B cell (primary cell): ENCODE data around the gene XYLT2. TPM values are rescaled to one million over a fixed set of nuclear protein-coding genes. Genes with fewer than 3 reads are reported as not detected.

Experiments
- ATAC-seq: fragments of 200-7000 bp; cut with Tn5 transposase; one replicate; pipeline ENCODE4 v1.10.0; 2021; ENCODE audit warnings: low read depth, mild to moderate bottlenecking, moderate number of reproducible peaks, moderate library complexity
- CTCF ChIA-PET: fragments of 350-600 bp; sonication (Branson Sonifier 250); formaldehyde crosslinking; loops from one replicate; lab custom pipeline; 2021; ENCODE audit warnings: antibody characterized with exemption, inconsistent platforms; lab: Charles Lee
- POLR2A ChIA-PET: fragments of 350-600 bp; sonication (Branson Sonifier 250); formaldehyde crosslinking; loops from one replicate; lab custom pipeline; 2021; ENCODE audit warnings: antibody characterized with exemption; lab: Charles Lee
- DNase-seq: peaks from one replicate; pipeline ENCODE4 v3.0.0; 2013
- H2AFZ ChIP-seq: 2 replicates; pipeline ENCODE4 v1.6.1; 2012; ENCODE audit warnings: mild to moderate bottlenecking, low read depth, low read length; ENCODE audit not compliant: insufficient read depth, poor library complexity, severe bottlenecking
- H3K27ac ChIP-seq, 2 donors: 1 replicate in 1 of 2; 2 replicates in 1 of 2; pipeline ENCODE4 v1.5.1; 2012 to 2013; ENCODE audit warnings: low read length in 2 of 2, mild to moderate bottlenecking in 2 of 2, moderate library complexity in 1 of 2
- H3K27me3 ChIP-seq, 4 experiments: fragments of 200-600 bp in 1 of 4; sonication (generic) in 1 of 4; replicated peaks in 1 of 4; 1 replicate in 2 of 4; 2 replicates in 2 of 4; pipeline versions ENCODE4 v1.6.1 to v1.7.0; 2013 to 2016; ENCODE audit warnings: low read length in 3 of 4, mild to moderate bottlenecking in 2 of 4, mixed read lengths in 1 of 4, moderate library complexity in 1 of 4; ENCODE audit not compliant: insufficient read depth in 4 of 4, control insufficient read depth in 3 of 4; ENCODE audit errors: control extremely low read depth in 1 of 4
- H3K36me3 ChIP-seq, 2 experiments: replicated peaks in 1 of 2; 1 replicate in 1 of 2; 2 replicates in 1 of 2; pipeline versions ENCODE4 v1.6.1 to v1.7.1; 2013; ENCODE audit warnings: low read length in 1 of 2; ENCODE audit not compliant: insufficient read depth in 2 of 2, control insufficient read depth in 1 of 2; ENCODE audit errors: control extremely low read depth in 1 of 2, extremely low read depth in 1 of 2
- H3K4me1 ChIP-seq, 2 donors: fragments of 200-600 bp in 1 of 2; sonication (generic) in 1 of 2; 1 replicate in 1 of 2; 2 replicates in 1 of 2; pipeline versions ENCODE4 v1.5.1 to v1.6.1; 2013 to 2017; ENCODE audit warnings: low read length in 2 of 2; ENCODE audit not compliant: control insufficient read depth in 2 of 2, insufficient read depth in 2 of 2
- H3K4me2 ChIP-seq: replicated peaks from 2 replicates; pipeline ENCODE3; 2012; ENCODE audit warnings: mild to moderate bottlenecking, low read depth, low read length; ENCODE audit not compliant: poor library complexity, severe bottlenecking
- H3K4me3 ChIP-seq, 5 experiments: fragments of 200-600 bp in 1 of 5; sonication (generic) in 1 of 5; 1 replicate in 3 of 5; 2 replicates in 2 of 5; pipeline versions ENCODE4 v1.5.1 to v1.7.0; 2011 to 2016; ENCODE audit warnings: low read length in 4 of 5, mild to moderate bottlenecking in 4 of 5, low read depth in 2 of 5, control low read depth in 1 of 5, moderate library complexity in 1 of 5; ENCODE audit not compliant: insufficient read depth in 1 of 5; ENCODE audit errors: control extremely low read depth in 1 of 5, extremely low read depth in 1 of 5
- H3K79me2 ChIP-seq: fragments of 200-600 bp; sonication (generic); one replicate; pipeline ENCODE4 v1.6.0; 2016; ENCODE audit warnings: low read length; ENCODE audit not compliant: control insufficient read depth, insufficient read depth
- H3K9ac ChIP-seq: fragments of 200-600 bp; sonication (generic); 2 replicates; pipeline ENCODE4 v1.6.1; 2017; ENCODE audit warnings: mild to moderate bottlenecking, low read length, moderate library complexity
- H3K9me3 ChIP-seq, 3 donors: one replicate each; pipeline versions ENCODE4 v1.6.1 to v1.7.1; 2013; ENCODE audit warnings: low read length in 2 of 3; ENCODE audit not compliant: control insufficient read depth in 2 of 3, insufficient read depth in 1 of 3; ENCODE audit errors: control extremely low read depth in 1 of 3
- H4K20me1 ChIP-seq: 2 replicates; pipeline ENCODE4 v1.6.0; 2012; ENCODE audit warnings: mild to moderate bottlenecking, low read length; ENCODE audit not compliant: insufficient read depth, control insufficient read depth, poor library complexity, severe bottlenecking
- H3K27ac Mint-ChIP-seq: one replicate; pipeline ENCODE4 v1.8.0; 2021; ENCODE audit warnings: mixed read lengths
- H3K27me3 Mint-ChIP-seq: one replicate; pipeline ENCODE4 v1.8.0; 2021; ENCODE audit warnings: mixed read lengths
- H3K4me1 Mint-ChIP-seq: one replicate; pipeline ENCODE4 v1.8.0; 2021; ENCODE audit warnings: mixed read lengths
- H3K4me3 Mint-ChIP-seq: one replicate; pipeline ENCODE4 v1.8.0; 2021; ENCODE audit warnings: mixed read lengths
- H3K9me3 Mint-ChIP-seq: one replicate; pipeline ENCODE4 v1.8.0; 2022; ENCODE audit warnings: mixed read lengths; ENCODE audit not compliant: insufficient read depth
- CTCF ChIP-seq: fragments of 200-600 bp; IDR thresholded peaks from one replicate; pipeline ENCODE4 v1.8.0; 2022; ENCODE audit warnings: antibody characterized with exemption, mild to moderate bottlenecking
- EZH2 ChIP-seq: IDR thresholded peaks from 2 replicates; pipeline ENCODE4 v1.6.1; 2012; ENCODE audit warnings: borderline replicate concordance, low read depth, mild to moderate bottlenecking, moderate library complexity, low read length; ENCODE audit not compliant: insufficient read depth, poor library complexity, severe bottlenecking
- WGBS: methylation state at CpG from one replicate; pipeline ENCODE4 v1.1.5; 2013; ENCODE audit warnings: missing lambda C conversion rate; ENCODE audit not compliant: insufficient coverage; 5-methylcytosine and 5-hydroxymethylcytosine counted together
- intact Hi-C: fragments of 100-400 bp; cut with micrococcal nuclease; formaldehyde crosslinking; loops from one replicate; pipeline ENCODE4 v1.10.0; 2022
- polyA plus RNA-seq: library from polyadenylated mRNA; depleted of rRNA; stranded (reverse); fragments of >200 nt; gene quantifications from 2 replicates; pipeline ENCODE4 v1.2.3, GENCODE V29; 2012
- total RNA-seq, 2 donors: library from RNA; stranded (reverse); fragments of 120-200 nt in 1 of 2; gene quantifications; 1 replicate in 1 of 2; 2 replicates in 1 of 2; pipeline versions ENCODE4 v1.2.3 to v1.2.4, GENCODE V29; 2013 to 2022

The XYLT2 gene
- total and polyA plus RNA-seq, 2 donors (not counting 1 experiment from before 2014, with no cell fraction given): 21.5 to 29.9 TPM

GRCh38 chr17:50358177-50358576 lies 12.3 kb downstream of the XYLT2 start:
- no peaks in the 10 kb centered on the region for H3K9me3 Mint-ChIP-seq
- WGBS: 95% methylated on average over 14 of the region's 17 CpGs
- Histone ChIP-seq H2AFZ (no peak overlapping the region), H3K9ac (no peak overlapping the region), H3K4me2 (no peak overlapping the region), H3K9me3 (no peaks in the 10 kb centered on the region), H3K27ac (no peak overlapping the region), H3K4me1 (peaks cover 5 to 8% of the 10 kb centered on the region in 2 donors), H3K4me3 (no peak overlapping the region), H3K36me3 (peaks cover 0 to 51% of the 10 kb centered on the region in 2 experiments), H3K27me3 (no peaks in the 10 kb centered on the region), H3K79me2 (peaks cover 4% of the 10 kb centered on the region), H4K20me1 (peaks cover 13% of the 10 kb centered on the region)
- no peak overlapping the region for H3K4me3 Mint-ChIP-seq
- CTCF ChIA-PET: interaction anchor here (0.7 to 0.9 kb wide), 2 partner anchors 14 to 21 kb away, joined by 3 read pairs; no protein-coding TSS in a partner anchor
- TF ChIP-seq EZH2 (no peak), CTCF (no peak)
- POLR2A ChIA-PET: interaction anchor here (0.7 kb wide), 1 partner anchor 9 kb away, joined by 8 read pairs; no protein-coding TSS in a partner anchor
- intact Hi-C loops: no loop called here
- peaks cover 8% of the 10 kb centered on the region for H3K4me1 Mint-ChIP-seq
- H3K27me3 Mint-ChIP-seq: no peaks in the 10 kb centered on the region
- H3K27ac Mint-ChIP-seq: no peak overlapping the region
- ATAC-seq: no peak
- no peak for DNase-seq

DNA sequence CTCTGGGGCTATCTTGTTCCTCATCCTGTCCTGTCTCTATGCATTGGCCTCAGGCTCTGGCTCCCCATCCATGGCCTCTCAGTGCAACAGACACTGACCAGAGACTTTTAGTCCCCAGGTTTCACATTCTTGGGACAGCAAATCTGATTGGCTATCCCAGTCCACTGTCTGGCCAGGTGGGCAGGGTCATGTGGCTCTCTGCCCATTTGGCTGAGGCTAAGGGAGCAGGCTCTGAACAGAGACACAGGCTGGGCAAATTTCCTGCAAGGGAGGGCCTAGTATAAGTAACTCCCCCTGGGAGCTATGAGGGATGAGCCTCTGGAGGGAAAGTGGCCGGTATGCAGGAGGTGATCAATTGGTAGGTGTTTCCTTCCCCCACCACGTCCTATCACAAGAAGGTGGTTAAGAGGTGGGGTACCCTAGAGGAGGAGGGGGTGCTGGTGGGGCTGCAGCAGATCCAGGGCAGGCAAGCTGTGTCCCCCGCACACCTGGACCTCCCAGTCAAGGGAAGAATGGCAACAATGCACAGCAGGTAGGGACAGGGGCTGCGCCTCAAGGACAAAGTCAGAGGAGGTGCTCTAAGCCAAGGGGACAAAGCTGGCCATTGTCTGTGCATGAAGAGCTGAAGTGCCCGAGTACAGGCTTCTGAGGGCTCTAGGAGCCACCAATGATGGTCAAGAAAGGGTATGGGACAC lies 13.2 kb downstream of the XYLT2 start:
- Histone ChIP-seq H2AFZ (no peak overlapping the region), H3K9me3 (no peaks in the 10 kb centered on the region), H3K4me1 (peaks cover 5 to 8% of the 10 kb centered on the region in 2 donors), H3K4me2 (no peak overlapping the region), H3K79me2 (peaks cover 4% of the 10 kb centered on the region), H3K27ac (no peak overlapping the region), H3K36me3 (peaks cover 0 to 43% of the 10 kb centered on the region in 2 experiments), H3K9ac (no peak overlapping the region), H3K27me3 (no peaks in the 10 kb centered on the region), H3K4me3 (no peak overlapping the region), H4K20me1 (peaks cover 13% of the 10 kb centered on the region)
- Mint-ChIP-seq H3K9me3 (no peaks in the 10 kb centered on the region), H3K4me1 (peaks cover 8% of the 10 kb centered on the region), H3K27ac (no peak overlapping the region), H3K27me3 (no peaks in the 10 kb centered on the region), H3K4me3 (no peak overlapping the region)
- ChIA-PET CTCF (interaction anchor here (0.9 to 5.0 kb wide), 5 partner anchors 10 to 142 kb away, joined by 3 to 43 read pairs (median 18); partner anchors contain the start of genes LRRC59 and RSAD1), POLR2A (no interaction called here)
- TF ChIP-seq EZH2: no peak
- TF ChIP-seq CTCF: no peak
- 97% methylated on average over 3 of the region's 5 CpGs for whole genome bisulfite sequencing
- DNase-seq: no peak
- no peak for ATAC-seq
- intact Hi-C loops: no loop called here
